GM06990 (cell line): ENCODE measurements around the gene CREBL2.
"Not testable (repeated sequence)": the region's sequence is repeated elsewhere in the genome, so short reads cannot be mapped to it uniquely, and the experiment has no call there.

Experiments used
- DNase-seq: peaks from one replicate; pipeline ENCODE4 v3.0.0-alpha.2; 2011; ENCODE audit not compliant: insufficient read length; ENCODE audit errors: extremely low read depth
- H3K27me3 ChIP-seq: replicated peaks from 2 replicates; pipeline ENCODE4 v1.6.0; 2011; ENCODE audit warnings: low read length; ENCODE audit not compliant: control insufficient read depth, insufficient read depth
- H3K36me3 ChIP-seq: 2 replicates; pipeline ENCODE4 v1.5.1; 2011; ENCODE audit warnings: low read length; ENCODE audit not compliant: control insufficient read depth, insufficient read depth
- H3K4me3 ChIP-seq: replicated peaks from 2 replicates; pipeline ENCODE4 v1.5.1; 2011; ENCODE audit warnings: low read depth, mild to moderate bottlenecking, control low read depth, low read length
- TF ChIP-seq, protein P1 (sequence below): IDR thresholded peaks from 2 replicates; pipeline ENCODE4 v1.5.1; 2011; ENCODE audit warnings: low read length, control low read depth, mild to moderate bottlenecking, inconsistent platforms; ENCODE audit not compliant: insufficient read depth, poor library complexity, severe bottlenecking

The CREBL2 gene

DNA sequence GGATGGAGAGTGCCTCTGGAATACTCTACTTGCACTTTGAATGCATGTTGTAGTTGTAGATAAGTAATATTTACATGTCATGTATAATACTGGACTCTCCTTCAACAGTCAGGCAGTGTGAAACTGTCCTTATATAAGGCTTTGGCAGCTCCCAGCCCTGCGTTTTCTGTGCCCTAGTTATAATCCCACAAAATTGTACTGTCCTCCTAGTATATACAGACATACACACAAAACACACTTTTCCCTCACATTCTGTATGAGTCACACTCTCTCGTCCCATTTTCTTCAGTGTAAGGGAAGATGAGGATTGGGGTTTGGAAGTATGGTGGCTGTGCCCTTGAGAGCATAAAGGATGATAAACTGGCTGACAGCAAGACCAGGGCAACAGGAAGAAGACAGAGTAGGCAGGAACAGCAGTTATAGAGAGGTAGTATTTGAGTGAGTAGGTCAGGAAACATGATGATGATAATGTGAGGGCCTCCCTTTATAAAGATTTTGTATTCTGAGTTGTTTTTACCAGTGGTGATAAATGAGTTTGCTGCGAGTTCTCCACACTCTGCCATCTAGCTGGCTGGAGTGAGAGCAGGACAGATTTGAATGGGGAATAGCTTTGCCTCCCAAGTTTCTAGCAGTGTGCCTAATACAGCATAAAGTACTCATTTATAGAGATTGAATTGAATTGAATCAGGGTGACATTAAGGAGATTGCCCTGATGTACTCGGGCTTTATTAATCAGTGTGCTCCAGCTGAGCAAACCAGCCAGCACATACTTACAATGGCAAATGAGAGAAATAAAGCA is 5.0 kb downstream of the CREBL2 start:
- Histone ChIP-seq H3K36me3 (peaks cover 2% of the 10 kb centered on the region; the same call in 1 of the 2 replicates), H3K27me3 (no peaks in the 10 kb centered on the region), H3K4me3 (no peak overlapping the region)
- TF ChIP-seq, protein P1, sequence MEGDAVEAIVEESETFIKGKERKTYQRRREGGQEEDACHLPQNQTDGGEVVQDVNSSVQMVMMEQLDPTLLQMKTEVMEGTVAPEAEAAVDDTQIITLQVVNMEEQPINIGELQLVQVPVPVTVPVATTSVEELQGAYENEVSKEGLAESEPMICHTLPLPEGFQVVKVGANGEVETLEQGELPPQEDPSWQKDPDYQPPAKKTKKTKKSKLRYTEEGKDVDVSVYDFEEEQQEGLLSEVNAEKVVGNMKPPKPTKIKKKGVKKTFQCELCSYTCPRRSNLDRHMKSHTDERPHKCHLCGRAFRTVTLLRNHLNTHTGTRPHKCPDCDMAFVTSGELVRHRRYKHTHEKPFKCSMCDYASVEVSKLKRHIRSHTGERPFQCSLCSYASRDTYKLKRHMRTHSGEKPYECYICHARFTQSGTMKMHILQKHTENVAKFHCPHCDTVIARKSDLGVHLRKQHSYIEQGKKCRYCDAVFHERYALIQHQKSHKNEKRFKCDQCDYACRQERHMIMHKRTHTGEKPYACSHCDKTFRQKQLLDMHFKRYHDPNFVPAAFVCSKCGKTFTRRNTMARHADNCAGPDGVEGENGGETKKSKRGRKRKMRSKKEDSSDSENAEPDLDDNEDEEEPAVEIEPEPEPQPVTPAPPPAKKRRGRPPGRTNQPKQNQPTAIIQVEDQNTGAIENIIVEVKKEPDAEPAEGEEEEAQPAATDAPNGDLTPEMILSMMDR, result no peak
- DNase-seq, result no peak

DNA sequence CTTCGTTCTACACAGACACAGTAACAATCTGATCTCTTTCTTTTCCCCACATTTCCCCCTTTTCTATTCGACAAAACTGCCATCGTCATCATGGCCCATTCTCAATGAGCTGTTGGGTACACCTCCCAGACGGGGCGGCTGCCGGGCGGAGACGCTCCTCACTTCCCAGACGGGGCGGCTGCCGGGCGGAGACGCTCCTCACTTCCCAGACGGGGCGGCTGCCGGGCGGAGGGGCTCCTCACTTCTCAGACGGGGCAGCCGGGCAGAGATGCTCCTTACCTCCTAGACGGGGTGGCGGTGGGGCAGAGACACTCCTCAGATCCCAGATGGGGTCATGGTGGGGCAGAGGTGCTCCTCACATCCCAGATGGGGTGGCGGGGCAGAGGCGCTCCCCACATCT is 6.4 kb downstream of the CREBL2 start:
- not testable (repeated sequence) for H3K27me3 ChIP-seq, H3K4me3 ChIP-seq, DNase-seq, H3K36me3 ChIP-seq

DNA sequence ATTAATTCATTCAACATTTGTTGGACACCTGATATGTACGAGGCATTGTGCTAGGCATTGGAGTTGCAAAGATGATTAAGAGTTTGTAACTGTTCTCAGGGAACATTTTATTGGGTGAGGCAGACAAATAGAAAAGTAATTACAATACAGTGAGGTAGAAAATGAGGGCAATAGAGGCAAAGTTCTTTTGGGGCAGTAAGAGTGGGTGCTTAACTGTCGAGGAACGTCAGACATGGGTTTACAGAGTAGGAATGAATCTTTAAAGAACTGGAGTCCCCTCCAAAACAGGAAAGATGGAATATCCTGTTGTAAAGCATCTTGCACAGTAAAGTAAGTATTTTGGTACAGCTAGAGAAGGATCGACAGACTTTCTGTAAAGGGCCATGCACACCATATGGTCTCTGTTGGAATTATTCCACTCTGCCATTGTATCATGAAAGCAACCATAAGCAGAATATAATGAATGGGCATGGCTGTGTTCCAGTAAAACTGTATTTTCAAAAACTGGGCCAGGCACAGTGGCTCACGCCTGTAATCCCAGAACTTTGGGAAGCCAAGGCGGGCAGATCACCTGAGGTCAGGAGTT is 9.1 kb downstream of the CREBL2 start:
- no peak for DNase-seq
- TF ChIP-seq, protein P1, result no peak
- Histone ChIP-seq H3K27me3 (no peaks in the 10 kb centered on the region), H3K4me3 (no peak overlapping the region), H3K36me3 (peaks cover 2% of the 10 kb centered on the region; the same call in 1 of the 2 replicates)

DNA sequence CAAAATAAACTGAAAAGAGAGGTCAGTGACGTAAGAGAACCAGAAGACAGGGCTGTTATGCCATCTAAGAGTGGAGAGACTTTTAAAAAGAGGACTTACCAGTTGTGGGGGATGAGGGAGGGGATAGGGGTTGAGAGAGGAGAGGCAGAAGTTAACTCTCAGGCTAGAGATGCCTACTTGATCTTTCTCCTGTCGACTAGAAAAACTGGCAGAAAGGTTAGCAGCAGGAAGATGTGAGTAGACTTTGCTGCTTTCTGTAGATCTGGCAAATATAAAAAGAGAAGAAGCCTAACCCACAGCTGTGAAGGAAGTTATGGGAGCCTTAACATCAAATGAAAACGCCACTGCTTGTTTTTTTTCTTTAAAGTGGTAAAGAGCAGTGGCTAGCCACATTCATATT is 10.7 kb downstream of the CREBL2 start:
- H3K27me3 ChIP-seq, result no peaks in the 10 kb centered on the region
- no peak for DNase-seq
- TF ChIP-seq, protein P1, result no peak
- H3K36me3 ChIP-seq, result peaks cover 2% of the 10 kb centered on the region; the same call in 1 of the 2 replicates
- no peak overlapping the region for H3K4me3 ChIP-seq

DNA sequence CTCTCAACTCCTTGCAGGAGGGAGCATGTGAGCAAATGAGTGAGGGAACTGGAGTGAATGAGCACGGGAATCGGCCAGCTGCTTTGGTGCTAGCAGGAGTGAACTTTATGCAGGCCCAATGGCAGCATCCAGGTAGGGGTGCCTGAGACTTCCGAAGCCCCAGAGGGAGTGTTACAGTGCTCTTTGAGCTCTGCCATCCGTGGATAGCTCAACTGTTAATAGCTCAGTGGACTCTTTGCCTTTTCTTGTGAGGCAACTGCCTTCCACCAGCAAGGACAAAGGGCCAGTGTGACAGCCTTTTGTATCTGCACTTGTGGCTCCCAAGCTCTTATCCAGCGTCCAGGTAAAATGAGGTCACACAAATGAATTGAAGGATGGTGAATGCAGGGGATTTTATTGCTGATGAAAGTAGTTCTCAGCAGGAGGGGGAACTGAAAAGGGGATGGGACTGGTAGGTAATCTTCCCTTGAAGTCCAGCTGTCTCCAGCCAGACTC is 12.9 kb downstream of the CREBL2 start:
- DNase-seq, result no peak
- Histone ChIP-seq H3K4me3 (no peak overlapping the region), H3K36me3 (no peaks in the 10 kb centered on the region), H3K27me3 (no peaks in the 10 kb centered on the region)
- TF ChIP-seq, protein P1, result no peak

DNA sequence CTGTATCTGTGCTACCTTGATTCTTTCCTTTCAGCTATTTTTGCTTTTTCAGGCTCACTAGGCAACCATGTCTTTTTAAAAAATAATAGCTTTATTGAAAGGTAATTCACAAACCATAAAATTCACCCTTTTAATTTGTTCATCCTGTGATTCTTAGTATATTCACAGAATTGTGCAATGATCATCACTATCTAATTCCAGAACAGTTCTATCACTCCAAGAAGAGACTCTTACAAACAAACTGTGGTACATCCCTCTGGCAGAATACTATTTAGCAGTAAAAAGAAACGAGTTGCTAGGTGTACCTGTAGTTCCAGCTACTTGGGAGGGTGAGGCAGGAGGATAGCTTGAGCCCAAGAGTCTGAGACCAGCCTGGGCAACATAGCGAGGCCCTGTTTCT is 14.8 kb downstream of the CREBL2 start:
- Histone ChIP-seq H3K36me3 (no peaks in the 10 kb centered on the region), H3K27me3 (no peaks in the 10 kb centered on the region), H3K4me3 (no peak overlapping the region)
- no peak for DNase-seq
- TF ChIP-seq, protein P1, result no peak
